ENCODE data around the gene CACNA2D3. TPM values are rescaled to one million over a fixed set of nuclear protein-coding genes. Genes with fewer than 3 reads are reported as not detected.

CACNA2D3 gene
- total RNA-seq, 1 experiment from 2014 or later = 0.59 TPM

DNA sequence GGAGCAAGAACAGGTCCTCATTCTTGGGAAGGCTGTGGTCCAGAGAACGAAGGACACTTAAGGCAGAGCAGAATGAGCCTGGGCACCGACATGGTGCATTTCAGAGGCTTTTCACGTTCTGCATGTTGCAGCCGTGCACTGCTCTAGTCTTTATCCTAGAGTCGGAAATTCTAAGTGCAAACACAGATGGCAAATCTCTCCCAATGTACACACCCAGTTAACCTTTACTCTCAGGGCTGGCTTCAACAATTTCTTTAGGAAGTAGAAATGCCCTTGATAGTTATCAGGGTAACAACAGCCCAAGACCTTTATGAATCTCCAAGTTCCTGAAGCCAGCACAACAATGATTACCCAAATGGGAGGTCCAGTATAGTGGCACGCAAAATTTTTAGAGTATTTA, 844.6 kb downstream of the CACNA2D3 start:
- intact Hi-C loops (cut with micrococcal nuclease; ENCODE audit: unreplicated experiment) = no loop called here
- H3K79me2 ChIP-seq (ENCODE audit: low read depth) = no peaks in the 10 kb centered on the region
- H3K27ac ChIP-seq = no peak overlapping the region
- no TSS peak for BruUV-seq (replicated peaks)
- H4K20me1 ChIP-seq (ENCODE audit: insufficient read depth) = no peaks in the 10 kb centered on the region
- no peak for DNase-seq
- H3K4me2 ChIP-seq = no peak overlapping the region
- no peak overlapping the region for H2AFZ ChIP-seq
- no peak overlapping the region for H3K4me3 ChIP-seq
- CTCF ChIA-PET = no interaction called here
- no peaks in the 10 kb centered on the region for H3K4me1 ChIP-seq (replicated peaks; ENCODE audit: insufficient read depth)
- TF ChIP-seq, protein P1, sequence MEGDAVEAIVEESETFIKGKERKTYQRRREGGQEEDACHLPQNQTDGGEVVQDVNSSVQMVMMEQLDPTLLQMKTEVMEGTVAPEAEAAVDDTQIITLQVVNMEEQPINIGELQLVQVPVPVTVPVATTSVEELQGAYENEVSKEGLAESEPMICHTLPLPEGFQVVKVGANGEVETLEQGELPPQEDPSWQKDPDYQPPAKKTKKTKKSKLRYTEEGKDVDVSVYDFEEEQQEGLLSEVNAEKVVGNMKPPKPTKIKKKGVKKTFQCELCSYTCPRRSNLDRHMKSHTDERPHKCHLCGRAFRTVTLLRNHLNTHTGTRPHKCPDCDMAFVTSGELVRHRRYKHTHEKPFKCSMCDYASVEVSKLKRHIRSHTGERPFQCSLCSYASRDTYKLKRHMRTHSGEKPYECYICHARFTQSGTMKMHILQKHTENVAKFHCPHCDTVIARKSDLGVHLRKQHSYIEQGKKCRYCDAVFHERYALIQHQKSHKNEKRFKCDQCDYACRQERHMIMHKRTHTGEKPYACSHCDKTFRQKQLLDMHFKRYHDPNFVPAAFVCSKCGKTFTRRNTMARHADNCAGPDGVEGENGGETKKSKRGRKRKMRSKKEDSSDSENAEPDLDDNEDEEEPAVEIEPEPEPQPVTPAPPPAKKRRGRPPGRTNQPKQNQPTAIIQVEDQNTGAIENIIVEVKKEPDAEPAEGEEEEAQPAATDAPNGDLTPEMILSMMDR (conservative IDR thresholded peaks at IDR 0.05) = no peak
- no peak for TF ChIP-seq EZH2 (IDR thresholded peaks at IDR 0.05; ENCODE audit: low read depth)
- H3K9me3 ChIP-seq (ENCODE audit: insufficient read depth, low read depth) = no peaks in the 10 kb centered on the region
- POLR2A ChIA-PET (ENCODE audit: unreplicated experiment) = no interaction called here
- no peaks in the 10 kb centered on the region for H3F3A ChIP-seq (ENCODE audit: insufficient read depth, low read depth)
- no peaks in the 10 kb centered on the region for H3K9me2 ChIP-seq (ENCODE audit: insufficient read depth)
- H3K36me3 ChIP-seq (ENCODE audit: low read depth) = no peaks in the 10 kb centered on the region
- H3K27me3 ChIP-seq (ENCODE audit: insufficient read depth, low read depth) = no peaks in the 10 kb centered on the region

DNA sequence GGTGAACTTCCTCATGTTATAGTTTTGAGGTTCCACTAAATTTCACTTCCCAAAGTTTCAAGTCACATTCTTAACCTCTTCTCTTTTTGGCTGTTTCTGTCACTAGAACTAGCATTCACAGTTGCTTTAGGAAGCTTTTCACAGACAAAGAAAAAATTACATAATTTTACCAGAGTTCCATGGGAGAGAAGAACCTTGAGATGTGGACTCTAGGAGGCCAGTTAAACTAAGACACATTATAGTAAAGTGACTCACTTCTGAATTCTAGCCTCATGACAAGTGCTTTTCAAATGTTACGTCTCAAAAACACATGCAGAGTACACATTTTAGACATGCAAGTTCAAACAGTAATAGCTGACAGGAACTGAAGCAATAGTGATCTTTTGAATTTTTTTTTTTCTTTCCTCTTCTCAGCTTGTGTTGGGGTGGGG, 845.4 kb downstream of the CACNA2D3 start:
- Histone ChIP-seq H3K27me3 (ENCODE audit: insufficient read depth, low read depth) (no peaks in the 10 kb centered on the region), H3K4me1 (replicated peaks; ENCODE audit: insufficient read depth) (no peaks in the 10 kb centered on the region), H3K4me2 (no peak overlapping the region), H3K36me3 (ENCODE audit: low read depth) (no peaks in the 10 kb centered on the region), H3K27ac (no peak overlapping the region), H3K9me3 (ENCODE audit: insufficient read depth, low read depth) (no peaks in the 10 kb centered on the region), H4K20me1 (ENCODE audit: insufficient read depth) (no peaks in the 10 kb centered on the region), H3K9me2 (ENCODE audit: insufficient read depth) (no peaks in the 10 kb centered on the region), H3F3A (ENCODE audit: insufficient read depth, low read depth) (no peaks in the 10 kb centered on the region), H3K79me2 (ENCODE audit: low read depth) (no peaks in the 10 kb centered on the region), H3K4me3 (no peak overlapping the region), H2AFZ (no peak overlapping the region)
- CTCF ChIA-PET = interaction anchor here (0.6 kb wide), 1 partner anchor 300 kb away, joined by 3 read pairs; no protein-coding TSS in a partner anchor
- no TSS peak for BruUV-seq (replicated peaks)
- DNase-seq = no peak
- intact Hi-C loops (cut with micrococcal nuclease; ENCODE audit: unreplicated experiment) = no loop called here
- POLR2A ChIA-PET (ENCODE audit: unreplicated experiment) = no interaction called here
- TF ChIP-seq, protein P1 (conservative IDR thresholded peaks at IDR 0.05) = no peak
- no peak for TF ChIP-seq EZH2 (IDR thresholded peaks at IDR 0.05; ENCODE audit: low read depth)

DNA sequence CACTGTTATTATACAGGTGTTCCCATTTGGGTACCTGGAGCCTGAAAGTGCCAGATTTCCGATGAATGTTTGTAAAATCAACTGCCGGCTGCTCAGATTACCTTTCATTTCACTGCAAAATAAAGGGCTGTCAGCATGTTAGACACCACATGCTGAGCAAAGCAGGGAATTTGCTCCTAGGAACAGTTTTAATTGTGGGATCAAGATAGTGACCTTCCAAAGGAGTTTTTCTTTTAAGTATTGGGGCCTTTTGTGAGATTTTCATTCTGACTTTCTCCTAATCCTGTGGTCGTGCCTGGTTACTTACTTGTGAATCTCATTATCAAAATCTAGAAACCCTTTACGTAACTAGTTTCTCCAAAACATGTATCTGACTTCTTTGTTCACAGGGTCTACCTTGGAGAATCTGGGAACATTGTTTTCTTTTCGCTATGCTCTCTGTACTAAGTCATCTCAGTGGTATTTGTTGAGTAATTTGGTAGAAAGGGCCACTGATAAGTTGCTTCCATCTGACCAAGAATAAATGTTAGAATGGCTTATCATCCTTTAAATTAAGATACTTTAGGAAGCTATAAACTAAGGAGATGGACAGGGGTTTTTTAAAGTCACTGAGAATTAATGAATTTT, 846.3 kb downstream of the CACNA2D3 start:
- POLR2A ChIA-PET (ENCODE audit: unreplicated experiment) = interaction anchor here (0.6 kb wide), 1 partner anchor 146 kb away, joined by 6 read pairs; no protein-coding TSS in a partner anchor
- Histone ChIP-seq H2AFZ (no peak overlapping the region), H3K9me3 (ENCODE audit: insufficient read depth, low read depth) (no peaks in the 10 kb centered on the region), H4K20me1 (ENCODE audit: insufficient read depth) (no peaks in the 10 kb centered on the region), H3K27ac (no peak overlapping the region), H3K27me3 (ENCODE audit: insufficient read depth, low read depth) (no peaks in the 10 kb centered on the region), H3K36me3 (ENCODE audit: low read depth) (no peaks in the 10 kb centered on the region), H3K79me2 (ENCODE audit: low read depth) (no peaks in the 10 kb centered on the region), H3K4me1 (replicated peaks; ENCODE audit: insufficient read depth) (no peaks in the 10 kb centered on the region), H3K4me2 (no peak overlapping the region), H3F3A (ENCODE audit: insufficient read depth, low read depth) (no peaks in the 10 kb centered on the region), H3K4me3 (no peak overlapping the region), H3K9me2 (ENCODE audit: insufficient read depth) (no peaks in the 10 kb centered on the region)
- intact Hi-C loops (cut with micrococcal nuclease; ENCODE audit: unreplicated experiment) = no loop called here
- TF ChIP-seq, protein P1 (conservative IDR thresholded peaks at IDR 0.05) = no peak
- TF ChIP-seq EZH2 (IDR thresholded peaks at IDR 0.05; ENCODE audit: low read depth) = no peak
- no TSS peak for BruUV-seq (replicated peaks)
- no peak for DNase-seq
- CTCF ChIA-PET = no interaction called here

Data from PC-9 (cell line).